ENCODE results near the gene MRPL12.

MRPL12 gene

DNA sequence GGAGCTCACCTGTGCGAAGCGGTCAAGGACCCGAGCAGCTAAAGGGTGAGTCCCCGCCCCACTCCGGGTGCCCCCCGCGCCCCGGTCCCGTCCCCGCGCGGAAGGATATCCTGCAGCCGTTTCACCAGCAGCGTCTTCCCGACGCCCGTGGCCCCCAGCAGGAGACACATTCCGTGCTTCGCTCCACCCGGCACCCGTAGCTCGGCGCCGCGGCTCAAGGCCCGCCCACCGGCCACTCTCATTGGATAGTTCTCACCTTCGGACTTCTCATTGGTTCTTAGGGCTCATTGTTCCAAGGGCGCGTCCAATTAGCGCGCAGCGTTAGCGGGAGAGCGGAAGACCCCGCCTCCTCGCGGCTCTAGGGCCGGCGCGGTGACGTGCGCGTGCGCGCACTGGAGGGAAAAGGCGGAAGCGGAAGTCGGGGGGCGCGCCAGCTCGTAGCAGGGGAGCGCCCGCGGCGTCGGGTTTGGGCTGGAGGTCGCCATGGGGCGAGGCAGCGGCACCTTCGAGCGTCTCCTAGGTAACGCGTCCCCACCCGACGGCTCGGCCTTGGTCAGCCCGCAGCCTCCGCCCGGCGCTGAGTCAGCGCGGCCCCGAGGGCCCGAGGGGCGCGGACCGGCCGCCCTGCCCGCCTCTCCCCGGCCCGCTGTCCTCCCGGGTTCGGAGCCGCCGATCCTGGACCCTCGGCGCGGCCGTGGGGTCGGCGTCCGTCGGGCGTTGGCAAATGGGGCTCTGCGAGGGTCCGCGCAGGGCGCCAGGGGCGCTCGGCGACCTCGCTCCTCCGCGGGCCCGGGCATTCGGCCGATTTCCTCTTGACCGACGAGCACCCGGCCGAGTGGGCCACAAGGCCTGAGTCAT, 19.4 kb upstream of the MRPL12 start, which contains the start of the genes ARL16 and HGS:
TSS of gene ARL16 (minus strand) at position 214 of the 858 bp plus-strand sequence. CDS start at position 170, 44 bp downstream.
TSS of gene HGS (plus strand) at position 428 of the 858 bp plus-strand sequence. CDS start at position 484, 56 bp downstream.
- peak within 1 kb of the TSS; percentile 84 for H3K27ac ChIP-seq (replicated peaks)
- H3K27me3 ChIP-seq (ENCODE audit: insufficient read depth, poor library complexity, severe bottlenecking) = no peaks in the 10 kb centered on the region
- DNase-seq (ENCODE audit: low read depth in 1 of 2, low spot score in 1 of 2) = peak; percentile 98 to 99
- TF ChIP-seq REST (IDR thresholded peaks at IDR 0.05; ENCODE audit: insufficient replicate concordance, low read depth) (no peak), POLR2AphosphoS5 (IDR thresholded peaks at IDR 0.05; ENCODE audit: low read depth) (peak; percentile 9; the same call in 1 of the 2 replicates), SPI1 (IDR thresholded peaks at IDR 0.05; ENCODE audit: borderline replicate concordance, low read depth) (peak; percentile 81), GABPA (IDR thresholded peaks at IDR 0.05; ENCODE audit: low read depth) (peak; percentile 80)
- TF ChIP-seq, protein P1, sequence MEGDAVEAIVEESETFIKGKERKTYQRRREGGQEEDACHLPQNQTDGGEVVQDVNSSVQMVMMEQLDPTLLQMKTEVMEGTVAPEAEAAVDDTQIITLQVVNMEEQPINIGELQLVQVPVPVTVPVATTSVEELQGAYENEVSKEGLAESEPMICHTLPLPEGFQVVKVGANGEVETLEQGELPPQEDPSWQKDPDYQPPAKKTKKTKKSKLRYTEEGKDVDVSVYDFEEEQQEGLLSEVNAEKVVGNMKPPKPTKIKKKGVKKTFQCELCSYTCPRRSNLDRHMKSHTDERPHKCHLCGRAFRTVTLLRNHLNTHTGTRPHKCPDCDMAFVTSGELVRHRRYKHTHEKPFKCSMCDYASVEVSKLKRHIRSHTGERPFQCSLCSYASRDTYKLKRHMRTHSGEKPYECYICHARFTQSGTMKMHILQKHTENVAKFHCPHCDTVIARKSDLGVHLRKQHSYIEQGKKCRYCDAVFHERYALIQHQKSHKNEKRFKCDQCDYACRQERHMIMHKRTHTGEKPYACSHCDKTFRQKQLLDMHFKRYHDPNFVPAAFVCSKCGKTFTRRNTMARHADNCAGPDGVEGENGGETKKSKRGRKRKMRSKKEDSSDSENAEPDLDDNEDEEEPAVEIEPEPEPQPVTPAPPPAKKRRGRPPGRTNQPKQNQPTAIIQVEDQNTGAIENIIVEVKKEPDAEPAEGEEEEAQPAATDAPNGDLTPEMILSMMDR (IDR thresholded peaks at IDR 0.05; ENCODE audit: insufficient read depth, low read length) = no peak
- H3K4me3 ChIP-seq (replicated peaks; ENCODE audit: insufficient read depth, low read length) = peak within 1 kb of the TSS; percentile 97

DNA sequence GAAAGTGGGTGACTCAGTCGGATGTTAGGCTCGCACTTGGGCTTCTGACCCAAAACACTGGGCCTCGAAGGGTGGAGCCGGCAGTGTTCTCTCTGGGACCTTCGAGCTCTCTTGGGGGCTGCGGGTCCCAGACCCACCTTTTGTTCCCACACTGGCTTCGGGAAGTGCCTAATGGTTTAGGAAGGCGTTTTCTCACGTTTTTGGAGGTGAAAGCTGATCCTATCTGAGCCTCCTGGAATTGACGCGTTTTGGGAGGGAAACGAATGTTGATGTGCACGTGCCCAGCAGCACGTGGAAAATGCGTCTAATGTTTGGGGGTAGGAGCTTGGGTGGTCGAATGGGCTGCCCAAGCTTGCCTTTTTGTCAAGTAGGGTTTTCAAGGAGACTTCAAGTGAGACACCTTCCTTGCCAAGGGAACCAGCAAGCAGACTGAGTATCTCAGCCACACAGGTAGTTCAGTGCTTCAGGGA, 18.7 kb upstream of the MRPL12 start:
- DNase-seq (ENCODE audit: low read depth in 1 of 2, low spot score in 1 of 2) = no peak
- peak overlapping the region; percentile 75 for H3K4me3 ChIP-seq (replicated peaks; ENCODE audit: insufficient read depth, low read length)
- no peak for TF ChIP-seq GABPA (IDR thresholded peaks at IDR 0.05; ENCODE audit: low read depth)
- TF ChIP-seq REST (IDR thresholded peaks at IDR 0.05; ENCODE audit: insufficient replicate concordance, low read depth) = no peak
- no peak for TF ChIP-seq SPI1 (IDR thresholded peaks at IDR 0.05; ENCODE audit: borderline replicate concordance, low read depth)
- TF ChIP-seq, protein P1 (IDR thresholded peaks at IDR 0.05; ENCODE audit: insufficient read depth, low read length) = no peak
- TF ChIP-seq POLR2AphosphoS5 (IDR thresholded peaks at IDR 0.05; ENCODE audit: low read depth) = no peak
- H3K27me3 ChIP-seq (ENCODE audit: insufficient read depth, poor library complexity, severe bottlenecking) = no peaks in the 10 kb centered on the region
- H3K27ac ChIP-seq (replicated peaks) = peak overlapping the region; percentile 84

- no peaks in the 10 kb centered on the region for H3K27me3 ChIP-seq (ENCODE audit: insufficient read depth, poor library complexity, severe bottlenecking)
- no peak for TF ChIP-seq REST (IDR thresholded peaks at IDR 0.05; ENCODE audit: insufficient replicate concordance, low read depth)
- TF ChIP-seq GABPA (IDR thresholded peaks at IDR 0.05; ENCODE audit: low read depth) = no peak
- no peak for TF ChIP-seq POLR2AphosphoS5 (IDR thresholded peaks at IDR 0.05; ENCODE audit: low read depth)
- TF ChIP-seq SPI1 (IDR thresholded peaks at IDR 0.05; ENCODE audit: borderline replicate concordance, low read depth) = no peak
- TF ChIP-seq, protein P1 (IDR thresholded peaks at IDR 0.05; ENCODE audit: insufficient read depth, low read length) = no peak
- DNase-seq (ENCODE audit: low read depth in 1 of 2, low spot score in 1 of 2) = no peak
- peak overlapping the region; percentile 75 for H3K4me3 ChIP-seq (replicated peaks; ENCODE audit: insufficient read depth, low read length)
- peak overlapping the region; percentile 84 for H3K27ac ChIP-seq (replicated peaks)
Observed at GRCh38 chr17:81685108-81685507, 18.1 kb upstream of the MRPL12 start.

Measured in HL-60 (cell line).